Breast epithelium (tissue), 4 donors: Measurements from ENCODE around the gene RHOT2. TPM values are rescaled to one million over a fixed set of nuclear protein-coding genes. Genes with fewer than 3 reads are reported as not detected.

Experiments used
- DNase-seq, 2 donors: peaks; one replicate each; pipeline ENCODE4 v3.0.0-alpha.2; 2019; ENCODE audit warnings: low spot score in 2 of 2
- H3K27ac ChIP-seq, 2 donors: fragments of 200-600 bp; sonication (generic) in 1 of 2; one replicate each; pipeline ENCODE4 v1.5.1; 2016 to 2019; ENCODE audit warnings: mild to moderate bottlenecking in 1 of 2
- H3K27me3 ChIP-seq, 2 donors: fragments of 200-600 bp; sonication (generic) in 1 of 2; one replicate each; pipeline versions ENCODE4 v1.5.1 to v1.6.0; 2017 to 2019; ENCODE audit warnings: control low read depth in 1 of 2, mild to moderate bottlenecking in 1 of 2
- H3K36me3 ChIP-seq: fragments of 200-600 bp; one replicate; pipeline ENCODE4 v1.5.1; 2019
- H3K4me1 ChIP-seq, 2 donors: fragments of 200-600 bp; sonication (generic); one replicate each; pipeline ENCODE4 v1.5.1; 2016 to 2019; ENCODE audit warnings: control low read depth in 1 of 2
- H3K4me3 ChIP-seq, 3 donors: fragments of 200-600 bp; sonication (generic); 1 replicate in 2 of 3; 2 replicates in 1 of 3; pipeline ENCODE4 v1.5.1; 2016 to 2019; ENCODE audit warnings: mild to moderate bottlenecking in 3 of 3, moderate library complexity in 2 of 3
- H3K9me3 ChIP-seq, 2 donors: fragments of 200-600 bp; sonication (generic) in 1 of 2; one replicate each; pipeline ENCODE4 v1.5.1; 2016 to 2019; ENCODE audit warnings: control low read depth in 1 of 2
- CTCF ChIP-seq, 3 donors: fragments of 450-650 bp; IDR thresholded peaks; one replicate each; pipeline ENCODE4 v1.5.1; 2016 to 2017; ENCODE audit warnings: antibody characterized with exemption in 3 of 3, mild to moderate bottlenecking in 3 of 3, moderate library complexity in 3 of 3
- POLR2A ChIP-seq: fragments of 450-650 bp; IDR thresholded peaks from one replicate; pipeline ENCODE4 v1.6.1; 2016; ENCODE audit warnings: antibody characterized with exemption, mild to moderate bottlenecking, moderate library complexity
- POLR2AphosphoS5 ChIP-seq, 3 donors: sonication (generic); formaldehyde crosslinking; IDR thresholded peaks; one replicate each; pipeline ENCODE4 v1.6.1; 2017; ENCODE audit warnings: antibody characterized with exemption in 3 of 3
- intact Hi-C: fragments of 100-400 bp; cut with DNase I; formaldehyde crosslinking; loops from one replicate; pipeline ENCODE4 v1.15.1; 2023; ENCODE audit warnings: low total_unique reads
- total RNA-seq, 3 donors: library from RNA; depleted of rRNA; stranded (reverse); fragments of >200 nt; gene quantifications; one replicate each; pipeline ENCODE4 v1.1.0, GENCODE V29; 2016

The RHOT2 gene
- total RNA-seq, 3 donors from 2014 or later: 39.4 to 90.8 (median 66.9) TPM

- intact Hi-C loops: no loop called here
- Histone ChIP-seq H3K4me3 (no peak overlapping the region), H3K27ac (no peak overlapping the region), H3K27me3 (no peaks in the 10 kb centered on the region), H3K4me1 (peaks cover 0 to 5% of the 10 kb centered on the region in 2 donors), H3K9me3 (no peaks in the 10 kb centered on the region), H3K36me3 (peaks cover 10% of the 10 kb centered on the region)
- TF ChIP-seq POLR2A (no peak), CTCF (IDR thresholded peaks at IDR 0.05) (no peak), POLR2AphosphoS5 (IDR thresholded peaks at IDR 0.05) (no peak)
- DNase-seq: no peak
These were observed 3.6 kb downstream of the RHOT2 start for GRCh38 chr16:671353-672131.

- no peak for DNase-seq
- Histone ChIP-seq H3K4me1 (peaks cover 4 to 5% of the 10 kb centered on the region in 2 donors), H3K27ac (no peak overlapping the region), H3K27me3 (no peaks in the 10 kb centered on the region), H3K9me3 (no peaks in the 10 kb centered on the region), H3K36me3 (peaks cover 10% of the 10 kb centered on the region), H3K4me3 (no peak overlapping the region)
- intact Hi-C loops: no loop called here
- TF ChIP-seq POLR2AphosphoS5 (IDR thresholded peaks at IDR 0.05): no peak
- no peak for TF ChIP-seq POLR2A
- no peak for TF ChIP-seq CTCF (IDR thresholded peaks at IDR 0.05)
These were observed 4.4 kb downstream of the RHOT2 start for GRCh38 chr16:672371-672770.

GRCh38 chr16:672851-673250, 4.9 kb downstream of the RHOT2 start:
- peaks cover 10% of the 10 kb centered on the region for H3K36me3 ChIP-seq
- no peak for DNase-seq
- H3K27me3 ChIP-seq: no peaks in the 10 kb centered on the region
- no peak overlapping the region for H3K4me3 ChIP-seq
- intact Hi-C loops: no loop called here
- no peak for TF ChIP-seq CTCF (IDR thresholded peaks at IDR 0.05)
- no peak for TF ChIP-seq POLR2A
- TF ChIP-seq POLR2AphosphoS5 (IDR thresholded peaks at IDR 0.05): no peak
- no peak overlapping the region for H3K27ac ChIP-seq
- peaks cover 0 to 5% of the 10 kb centered on the region in 2 donors for H3K4me1 ChIP-seq
- H3K9me3 ChIP-seq: no peaks in the 10 kb centered on the region

- H3K4me3 ChIP-seq: no peak overlapping the region
- no peak overlapping the region for H3K27ac ChIP-seq
- no peaks in the 10 kb centered on the region for H3K9me3 ChIP-seq
- no peak for TF ChIP-seq POLR2AphosphoS5 (IDR thresholded peaks at IDR 0.05)
- H3K27me3 ChIP-seq: no peaks in the 10 kb centered on the region
- peaks cover 0 to 5% of the 10 kb centered on the region in 2 donors for H3K4me1 ChIP-seq
- intact Hi-C loops: no loop called here
- no peak for DNase-seq
- peaks cover 10% of the 10 kb centered on the region for H3K36me3 ChIP-seq
These were observed 5.6 kb downstream of the RHOT2 start for GRCh38 chr16:673399-673991.

GRCh38 chr16:674214-674881, 6.4 kb downstream of the RHOT2 start:
- H3K9me3 ChIP-seq: no peaks in the 10 kb centered on the region
- peaks cover 10% of the 10 kb centered on the region for H3K36me3 ChIP-seq
- TF ChIP-seq CTCF (IDR thresholded peaks at IDR 0.05) (no peak), POLR2AphosphoS5 (IDR thresholded peaks at IDR 0.05) (no peak), POLR2A (no peak)
- DNase-seq: no peak
- intact Hi-C loops: no loop called here
- H3K4me1 ChIP-seq: peaks cover 0 to 9% of the 10 kb centered on the region in 2 donors
- no peak overlapping the region for H3K27ac ChIP-seq
- no peak overlapping the region for H3K4me3 ChIP-seq
- no peaks in the 10 kb centered on the region for H3K27me3 ChIP-seq
